ENCODE results near the gene FREY1. TPM values are rescaled to one million over a fixed set of nuclear protein-coding genes. Genes with fewer than 3 reads are reported as not detected.

The FREY1 gene
- total and polyA plus RNA-seq, 2 of the 4 experiments (the other 2 are of a cell fraction) = 0.21 TPM; not detected in 1

- in situ Hi-C loops (cut with MboI; ENCODE audit: low sequenced_read_pairs) = loop anchor here (10.0 kb wide), 1 partner anchor 125 kb away; no protein-coding TSS in a partner anchor
- ATAC-seq (ENCODE audit: low read depth) (peak; percentile 14; the same call in 1 of the 2 replicates), DNase-seq (peak; percentile 22)
- WGBS, 2 experiments (ENCODE audit: extremely low coverage in 2 of 2, insufficient read length in 1 of 2) = 90% methylated on average over 2 of the region's 7 CpGs; no CpG with 5 or more reads in 1 of the 2 experiments
- Histone ChIP-seq H2AK5ac (ENCODE audit: low read depth, low read length) (no peak overlapping the region), H3K4ac (ENCODE audit: low read depth, low read length) (no peak overlapping the region), H3K4me2 (ENCODE audit: low read depth, low read length) (no peak overlapping the region), H3K9me1 (ENCODE audit: insufficient read depth, low read length) (peaks cover 12% of the 10 kb centered on the region), H3K56ac (ENCODE audit: extremely low read depth, insufficient read depth, low read length) (no peak overlapping the region), H3K4me3 (ENCODE audit: insufficient read depth, low read depth, low read length) (no peak overlapping the region), H2AK9ac (replicated peaks; ENCODE audit: low read depth, low read length, poor library complexity) (no peak overlapping the region), H3K79me1 (ENCODE audit: low read depth in 1 of 2, low read length in 2 of 2) (peaks cover 0 to 3% of the 10 kb centered on the region in 2 experiments; a peak in 1 of 4 replicates), H4K8ac (ENCODE audit: low read depth in 2 of 2, low read length in 2 of 2) (no peak overlapping the region), H3K18ac (ENCODE audit: low read depth, low read length) (no peak overlapping the region), H4K5ac (ENCODE audit: low read depth, low read length) (no peak overlapping the region), H3K23ac (ENCODE audit: low read depth, low read length) (no peak overlapping the region), H3K27me3 (ENCODE audit: control insufficient read depth, insufficient read depth, low read length) (no peaks in the 10 kb centered on the region), H4K20me1 (ENCODE audit: insufficient read depth, low read length) (peaks cover 21% of the 10 kb centered on the region), H3K9me3 (ENCODE audit: control insufficient read depth, insufficient read depth, low read length) (no peaks in the 10 kb centered on the region), H3K14ac (replicated peaks; ENCODE audit: low read depth, low read length) (no peak overlapping the region), H3K27ac (ENCODE audit: insufficient read depth, low read length) (no peak overlapping the region), H2BK120ac (ENCODE audit: low read depth, low read length) (no peak overlapping the region), H2AFZ (replicated peaks; ENCODE audit: low read length, poor library complexity) (no peak overlapping the region), H3K36me3 (ENCODE audit: control insufficient read depth, insufficient read depth, low read length) (peaks cover 38% of the 10 kb centered on the region), H3K9ac (ENCODE audit: low read depth, low read length) (no peak overlapping the region), H3K4me1 (ENCODE audit: control insufficient read depth, insufficient read depth, low read length) (peaks cover 2% of the 10 kb centered on the region; the same call in 1 of the 2 replicates), H4K91ac (ENCODE audit: insufficient read depth, low read depth, low read length) (no peak overlapping the region), H2BK15ac (ENCODE audit: low read depth, low read length) (no peak overlapping the region), H2BK20ac (ENCODE audit: low read depth, low read length) (no peak overlapping the region), H2BK5ac (ENCODE audit: low read depth, low read length, poor library complexity, severe bottlenecking) (no peak overlapping the region)
- no TSS peak for BruUV-seq (replicated peaks)
- dilution Hi-C loops (cut with HindIII; ENCODE audit: low sequenced_read_pairs, unreplicated experiment) = no loop called here
- TF ChIP-seq MAZ (IDR thresholded peaks at IDR 0.05; ENCODE audit: borderline replicate concordance, low read depth, low read length) = peak; percentile 56
- no peak for TF ChIP-seq MAFK (IDR thresholded peaks at IDR 0.05; ENCODE audit: low read depth, low read length)
- 0 out of 2 replicates have a peak, but pooled peaks have one; percentile 37 for TF ChIP-seq FOS (IDR thresholded peaks at IDR 0.05; ENCODE audit: low read depth, low read length)
- intact Hi-C loops (cut with micrococcal nuclease) = loop anchor here (10.0 kb wide), 1 partner anchor 125 kb away; no protein-coding TSS in a partner anchor
- ChIA-PET CTCF (no interaction called here), POLR2A (ENCODE audit: unreplicated experiment) (no interaction called here)
These were observed 27.0 kb downstream of the FREY1 start for GRCh38 chr11:45879803-45880686.
